Hematopoietic multipotent progenitor cell treated with erythropoietin and hydrocortisone succinate and interleukin-3 and kit ligand, for 8 days (in vitro differentiated cells): ENCODE measurements around the gene MSX1.

Experiments used
- DNase-seq: peaks from one replicate; pipeline ENCODE4 v3.0.0-alpha.2; 2015

Gene MSX1

DNA sequence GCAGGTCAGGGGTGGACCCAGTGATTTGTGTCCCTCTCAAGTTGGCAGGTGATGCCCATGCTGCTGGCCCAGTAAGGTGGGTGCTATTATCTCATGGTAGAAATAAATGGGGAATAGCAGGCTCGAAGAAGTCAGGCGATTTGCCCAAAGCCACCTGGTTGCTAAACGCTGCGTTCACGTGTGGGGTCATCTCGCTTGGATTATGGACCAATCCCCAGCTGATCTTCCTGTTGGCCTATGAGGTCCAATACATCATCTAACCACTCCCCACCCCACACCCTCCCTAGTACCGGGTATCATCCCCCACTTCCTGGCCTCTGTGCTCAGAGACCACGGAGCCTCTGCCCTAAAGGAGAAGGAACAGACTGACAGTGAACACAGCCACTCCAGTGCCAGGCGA lies 18.3 kb upstream of the MSX1 start:
- DNase-seq, result no peak

DNA sequence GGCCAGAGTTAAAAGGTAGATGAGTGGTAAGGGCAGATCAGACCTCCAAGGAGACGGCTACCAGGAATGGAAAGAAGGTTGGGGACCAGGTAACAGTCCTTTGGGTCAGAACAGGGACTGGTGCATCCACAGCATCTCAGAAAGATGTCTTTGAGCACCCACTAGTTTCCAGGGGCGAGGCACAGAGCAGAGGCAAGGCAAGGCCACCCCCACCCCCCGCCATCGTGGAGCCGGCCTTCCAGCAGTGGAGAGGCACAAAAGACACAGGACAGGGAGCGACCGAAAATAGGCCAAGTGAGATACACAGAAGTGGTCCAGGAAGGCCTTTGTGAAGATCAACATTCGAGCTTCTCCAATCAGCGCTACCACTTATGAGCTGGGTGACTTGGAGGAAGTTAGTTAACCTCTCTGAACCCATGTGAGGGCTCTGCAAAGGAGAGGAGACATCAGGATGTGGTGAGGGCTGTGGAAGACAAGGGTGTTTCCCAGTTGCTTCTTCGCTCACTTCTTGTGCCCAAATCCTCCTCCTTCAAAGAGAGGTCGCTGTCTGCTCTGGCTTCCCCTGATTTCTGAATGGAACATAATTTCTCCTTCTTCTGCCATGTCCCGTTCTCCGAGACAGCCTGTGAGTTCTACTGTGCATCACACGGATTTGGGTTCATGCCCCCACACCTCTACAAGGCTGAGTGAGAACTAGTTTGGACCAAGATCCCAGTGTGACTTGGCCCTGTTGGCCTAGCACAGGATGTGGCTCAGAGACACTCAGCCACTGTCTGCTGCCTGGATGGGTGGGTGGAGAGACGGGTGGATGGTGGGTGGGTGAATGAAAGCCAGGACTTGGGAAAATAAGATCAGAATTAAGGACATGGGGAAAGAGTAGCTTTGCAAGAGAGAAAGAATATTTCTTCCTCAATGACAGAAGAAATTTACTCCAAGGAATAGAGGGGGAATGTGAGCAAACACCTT lies 16.7 kb upstream of the MSX1 start:
- no peak for DNase-seq

DNA sequence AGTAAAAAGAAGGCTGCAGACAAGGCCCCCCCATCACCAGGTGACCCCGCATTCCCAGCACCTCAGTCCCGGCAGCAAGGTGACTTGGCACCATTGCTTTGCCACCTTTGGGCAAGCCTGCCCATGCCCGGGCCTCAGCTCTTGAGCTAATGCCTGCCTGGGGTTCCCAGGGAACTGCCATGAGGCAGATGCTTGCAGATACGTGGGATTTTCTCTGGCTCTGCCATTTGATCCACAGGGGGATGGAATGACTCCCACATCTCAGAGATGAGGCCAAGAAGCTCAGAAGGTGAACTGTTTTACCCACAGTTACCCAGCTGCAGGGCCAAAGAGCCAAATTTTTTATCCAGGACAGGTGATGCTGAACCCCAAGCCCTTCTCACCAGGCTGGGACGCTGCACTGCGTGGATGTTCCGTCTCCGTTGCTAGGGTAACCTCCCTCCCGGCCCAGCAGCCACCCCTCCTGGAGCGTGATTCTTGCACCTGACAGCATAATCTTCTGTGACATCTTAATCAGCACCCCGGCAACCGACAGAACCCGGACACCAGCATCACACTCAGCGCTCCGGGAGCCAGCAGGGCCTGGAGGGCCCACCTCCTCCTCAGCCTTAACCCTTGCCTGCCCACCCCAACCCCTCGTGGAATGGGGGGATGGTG lies 15.7 kb upstream of the MSX1 start:
- no peak for DNase-seq

DNA sequence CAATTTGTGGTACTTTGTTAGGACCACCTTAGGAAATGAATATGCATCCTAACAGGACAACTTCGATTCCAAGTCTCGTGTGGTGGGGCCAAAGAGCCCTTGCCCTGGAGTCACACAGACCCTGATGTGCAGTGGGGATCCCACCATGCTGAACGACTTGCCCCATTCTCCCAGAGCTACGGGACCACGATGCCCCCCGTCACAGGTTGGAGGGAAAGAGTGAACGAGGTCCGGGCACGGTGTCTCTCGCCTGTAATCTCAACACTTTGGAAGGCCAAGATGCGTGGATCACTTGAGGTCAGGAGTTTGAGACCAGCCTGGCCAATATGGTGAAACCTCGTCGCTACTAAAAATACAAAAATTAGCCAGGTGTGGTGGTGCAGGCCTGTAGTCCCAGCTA lies 14.4 kb upstream of the MSX1 start:
- no peak for DNase-seq

DNA sequence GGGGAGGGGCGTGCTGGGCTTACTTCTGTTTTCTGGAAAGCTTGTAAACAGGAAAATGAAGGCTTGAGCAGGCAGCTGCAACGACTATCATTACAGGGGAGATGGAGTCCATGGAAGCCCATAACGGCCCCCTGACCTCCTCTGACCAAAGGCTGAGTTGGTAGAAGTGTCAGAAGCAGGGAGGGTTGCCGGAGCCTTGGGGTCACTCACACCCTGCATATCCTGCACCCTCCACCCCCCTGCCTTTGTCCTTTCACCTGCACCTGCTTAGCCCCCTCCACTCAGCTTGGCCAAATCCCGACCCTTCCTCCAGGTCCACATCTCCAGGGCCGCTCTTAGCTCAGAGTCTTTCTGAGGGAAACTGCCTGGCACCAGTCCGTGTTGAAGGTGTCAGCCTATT lies 12.5 kb upstream of the MSX1 start:
- no peak for DNase-seq

DNA sequence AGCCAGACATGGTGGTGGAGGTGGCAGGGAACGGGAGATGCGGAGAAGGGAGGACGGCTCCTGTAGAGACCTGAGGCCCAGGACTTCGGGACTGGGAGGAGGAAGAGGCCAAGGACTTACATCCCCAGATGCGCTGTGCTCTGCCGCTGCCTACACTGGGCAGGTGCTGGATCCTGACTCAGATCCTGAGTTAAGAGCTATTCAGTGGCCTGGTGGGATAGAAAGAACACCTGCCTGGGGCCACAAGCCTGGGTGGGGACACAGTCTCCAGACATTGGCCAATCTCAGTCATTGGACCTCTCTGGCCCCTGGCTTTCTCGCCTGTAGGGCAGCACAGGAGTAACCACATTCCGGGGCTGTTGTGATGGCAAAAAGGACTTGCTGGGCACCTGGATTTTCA lies 10.9 kb upstream of the MSX1 start:
- no peak for DNase-seq

DNA sequence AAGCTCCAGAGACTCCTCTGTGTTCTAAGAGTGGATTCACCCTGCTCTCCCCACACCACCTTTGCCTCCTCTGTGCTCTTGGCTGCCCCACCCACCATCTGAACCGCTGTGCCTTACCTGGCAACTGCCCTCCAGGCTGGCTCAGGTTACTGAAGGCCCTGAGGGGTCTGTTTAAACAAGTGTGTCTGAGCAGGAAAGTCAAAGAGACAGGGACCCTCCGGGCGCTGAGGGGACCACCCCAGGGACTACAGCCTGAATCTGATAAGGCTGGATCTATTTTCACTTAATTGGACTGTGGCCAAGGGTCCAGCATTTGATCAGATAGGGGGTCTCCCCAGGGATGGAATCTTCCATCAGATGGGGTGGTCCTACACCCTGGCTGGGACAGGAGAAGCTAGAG lies 10.4 kb upstream of the MSX1 start:
- no peak for DNase-seq

DNA sequence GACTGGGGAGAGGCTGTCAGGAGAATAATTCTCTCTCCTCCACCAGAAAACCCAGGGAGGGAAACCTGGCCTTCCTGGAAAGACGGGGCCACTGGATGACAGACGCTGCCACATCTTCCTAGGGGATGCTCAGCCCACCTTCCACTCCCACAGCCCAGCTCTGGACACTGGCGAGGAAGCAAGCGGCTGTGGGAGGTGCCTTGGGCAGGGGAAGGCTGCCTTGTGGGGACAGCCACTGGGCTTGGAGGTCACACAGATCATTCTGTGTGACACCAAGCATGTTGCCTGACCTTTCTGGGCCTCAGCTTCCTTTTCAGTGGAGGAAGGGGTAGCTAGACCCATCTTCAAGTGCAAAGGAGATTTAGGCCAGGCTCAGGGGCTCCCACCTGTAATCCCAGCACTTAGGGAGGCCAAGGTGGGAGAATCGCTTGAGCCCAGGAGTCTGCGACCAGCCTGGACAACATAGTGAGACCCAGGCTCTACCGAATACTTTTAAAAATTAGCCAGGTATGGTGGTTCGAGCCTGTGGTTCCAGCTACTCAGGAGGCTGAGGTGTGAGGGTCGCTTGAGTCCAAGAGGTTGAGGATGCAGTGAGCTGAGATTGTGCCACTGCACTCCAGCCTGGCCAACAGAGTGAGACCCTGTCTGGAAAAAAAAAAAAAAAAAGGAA lies 9.8 kb upstream of the MSX1 start:
- DNase-seq, result no peak

DNA sequence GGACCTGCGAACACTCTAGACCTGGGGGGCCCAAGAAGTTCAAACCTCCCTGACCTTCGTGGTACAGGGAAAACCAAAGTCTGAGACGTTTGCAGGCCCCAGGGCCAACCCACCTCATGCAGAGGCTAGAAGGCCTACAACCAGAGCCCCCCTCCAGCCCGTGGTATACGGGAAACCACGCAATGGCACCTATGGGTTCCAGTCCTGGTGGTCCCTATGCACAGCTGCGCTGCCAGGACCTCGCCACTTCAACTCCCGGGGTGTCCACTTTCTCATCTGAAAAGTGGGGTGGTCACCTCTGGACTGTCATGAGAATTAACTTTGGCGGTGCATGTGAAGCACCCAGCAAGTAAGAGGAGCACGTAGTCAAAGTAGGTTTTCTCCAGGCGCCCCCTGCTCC lies 8.4 kb upstream of the MSX1 start:
- no peak for DNase-seq

DNA sequence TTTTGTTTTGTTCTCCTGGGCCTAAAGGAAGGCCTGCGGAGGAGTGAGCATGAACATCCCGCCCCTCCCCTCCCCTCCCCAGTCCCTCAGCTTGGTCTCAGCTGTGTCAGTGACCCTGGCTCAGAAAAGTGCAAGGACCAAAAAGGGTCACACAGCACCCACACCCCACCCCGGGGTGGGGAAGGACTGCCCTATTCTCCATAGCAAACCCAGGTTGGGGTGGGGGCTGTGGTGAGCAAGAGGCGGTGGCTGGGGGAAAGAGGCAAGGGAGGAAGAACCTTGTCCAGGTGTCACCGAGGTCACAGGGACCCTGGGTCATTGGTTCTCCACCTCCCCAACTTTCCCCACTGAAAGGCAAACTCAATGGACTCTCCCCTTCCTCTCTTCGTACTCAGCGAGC lies 7.6 kb upstream of the MSX1 start:
- DNase-seq, result no peak

DNA sequence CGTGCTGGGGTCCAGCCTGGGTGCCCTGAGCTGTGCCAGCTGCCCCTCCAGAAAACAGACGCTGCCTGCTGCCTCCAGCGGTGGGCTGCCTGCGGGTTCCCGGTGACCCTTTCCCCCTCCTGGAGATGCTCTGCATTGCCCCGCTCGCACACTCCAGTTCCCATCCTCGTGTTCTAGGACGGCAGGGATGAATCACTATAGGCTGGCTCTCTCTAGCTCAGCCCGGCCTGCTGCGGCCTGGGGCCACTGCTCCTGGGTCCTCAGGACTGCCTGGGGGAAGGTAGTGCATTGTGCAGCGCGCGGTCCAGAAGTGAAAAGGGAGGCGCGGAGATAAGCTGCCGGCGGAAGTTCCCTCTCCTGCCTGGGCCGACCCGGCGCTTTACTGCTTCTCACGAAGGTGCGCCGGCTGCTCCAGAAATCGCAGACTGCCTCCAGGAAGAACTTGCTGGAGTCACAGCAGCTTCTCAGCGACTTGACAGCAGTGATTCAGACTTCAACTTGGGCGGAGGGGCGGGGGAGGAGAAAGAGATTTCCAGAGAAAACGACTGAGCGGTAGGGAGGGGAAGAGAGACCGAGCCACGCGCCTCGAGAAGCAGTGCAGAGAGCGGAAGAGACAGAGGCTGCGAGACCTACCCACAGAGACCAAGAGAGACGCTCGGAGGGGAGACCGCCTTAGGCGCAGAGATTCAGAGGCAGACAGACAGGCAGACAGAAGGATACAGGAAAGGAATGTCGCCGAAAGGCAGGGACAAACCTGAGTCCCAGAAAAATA lies 6.7 kb upstream of the MSX1 start:
- DNase-seq, result no peak

DNA sequence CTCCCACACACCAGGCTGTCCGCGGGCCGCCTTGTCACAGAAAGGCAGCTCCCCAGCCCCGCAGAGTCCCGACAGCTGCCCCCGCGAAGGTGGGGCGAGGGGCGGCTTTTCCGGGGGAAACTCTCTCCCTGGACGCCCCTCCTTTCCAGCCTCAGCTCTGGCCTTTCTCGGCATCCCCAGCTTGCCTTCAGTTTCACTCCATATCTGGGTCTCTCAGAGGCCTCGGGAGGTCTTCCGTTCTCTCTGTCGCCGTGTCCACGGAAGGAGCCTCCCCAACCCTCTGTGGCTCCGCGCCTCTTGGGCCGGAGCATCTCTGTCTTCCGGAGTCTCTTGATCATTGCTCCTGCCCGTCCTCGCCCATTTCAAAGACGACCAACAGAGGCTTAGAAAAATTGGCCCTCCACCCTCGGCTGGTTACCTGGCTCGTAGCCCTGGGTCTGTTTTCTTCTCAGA lies 6.1 kb upstream of the MSX1 start:
- no peak for DNase-seq

DNA sequence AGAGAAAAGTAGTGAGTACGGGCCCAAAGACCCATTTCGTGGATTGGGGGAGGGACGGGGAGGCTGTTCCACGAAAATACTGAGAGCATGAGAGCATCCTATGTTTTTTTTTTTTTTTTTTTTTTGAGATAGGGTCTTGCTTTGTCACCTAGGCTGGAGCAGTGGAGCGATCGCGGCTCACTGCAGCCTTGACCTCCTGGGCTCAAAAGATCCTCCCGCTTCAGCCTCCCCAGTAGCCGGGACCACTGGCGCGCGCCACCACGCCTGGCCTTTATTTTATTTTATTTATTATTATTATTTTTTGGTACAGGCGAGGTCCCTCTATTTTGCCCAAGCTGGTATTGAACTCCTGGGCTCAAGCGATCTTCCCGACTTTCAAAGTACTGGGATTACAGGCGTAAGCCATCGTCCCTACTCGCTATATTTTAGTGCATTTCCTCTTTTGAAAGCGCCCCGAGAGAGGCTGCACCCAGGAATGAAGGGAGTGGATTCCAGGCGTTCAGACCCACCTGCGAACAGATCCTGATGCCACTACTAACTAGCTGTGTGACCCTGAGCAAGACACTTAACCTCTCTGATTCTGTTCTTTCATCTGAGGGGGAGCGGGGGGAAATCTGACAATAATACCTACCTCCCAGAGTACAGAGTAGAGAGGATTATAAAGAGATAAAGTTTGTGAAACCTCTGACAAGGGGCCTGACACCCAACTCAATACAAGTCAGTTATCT lies 5.4 kb upstream of the MSX1 start:
- DNase-seq, result no peak

DNA sequence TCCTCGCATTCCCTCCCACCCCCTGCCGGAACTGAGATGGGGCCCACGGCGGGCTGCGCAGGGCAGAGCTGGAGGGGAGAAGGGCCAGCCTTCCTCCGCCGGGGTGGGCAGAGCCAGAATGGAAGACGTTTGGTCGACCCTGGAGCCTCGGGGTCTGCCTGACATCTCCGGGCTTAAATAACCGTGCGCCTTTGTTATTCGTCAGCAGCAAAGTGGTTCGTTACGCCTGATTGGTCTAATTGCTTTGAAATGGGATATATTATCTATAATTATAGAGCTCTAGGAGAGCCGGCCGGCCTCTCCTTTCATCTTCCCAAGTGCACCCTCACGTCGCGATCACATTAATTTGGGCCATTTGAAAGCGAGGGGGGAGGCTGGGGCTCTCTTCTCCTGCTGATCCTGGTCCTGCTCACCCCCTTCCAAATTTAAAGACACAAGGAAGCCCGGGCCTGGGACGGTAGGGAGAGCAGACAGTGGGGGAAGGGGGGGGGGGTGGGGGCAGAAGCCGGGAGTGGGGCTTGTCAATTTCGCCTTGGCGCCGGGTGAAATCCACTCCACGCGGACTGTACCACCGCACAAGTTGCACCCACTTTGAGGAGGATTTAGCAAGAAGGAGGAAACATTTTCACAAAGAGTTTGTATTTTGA lies 4.7 kb upstream of the MSX1 start:
- no peak for DNase-seq

DNA sequence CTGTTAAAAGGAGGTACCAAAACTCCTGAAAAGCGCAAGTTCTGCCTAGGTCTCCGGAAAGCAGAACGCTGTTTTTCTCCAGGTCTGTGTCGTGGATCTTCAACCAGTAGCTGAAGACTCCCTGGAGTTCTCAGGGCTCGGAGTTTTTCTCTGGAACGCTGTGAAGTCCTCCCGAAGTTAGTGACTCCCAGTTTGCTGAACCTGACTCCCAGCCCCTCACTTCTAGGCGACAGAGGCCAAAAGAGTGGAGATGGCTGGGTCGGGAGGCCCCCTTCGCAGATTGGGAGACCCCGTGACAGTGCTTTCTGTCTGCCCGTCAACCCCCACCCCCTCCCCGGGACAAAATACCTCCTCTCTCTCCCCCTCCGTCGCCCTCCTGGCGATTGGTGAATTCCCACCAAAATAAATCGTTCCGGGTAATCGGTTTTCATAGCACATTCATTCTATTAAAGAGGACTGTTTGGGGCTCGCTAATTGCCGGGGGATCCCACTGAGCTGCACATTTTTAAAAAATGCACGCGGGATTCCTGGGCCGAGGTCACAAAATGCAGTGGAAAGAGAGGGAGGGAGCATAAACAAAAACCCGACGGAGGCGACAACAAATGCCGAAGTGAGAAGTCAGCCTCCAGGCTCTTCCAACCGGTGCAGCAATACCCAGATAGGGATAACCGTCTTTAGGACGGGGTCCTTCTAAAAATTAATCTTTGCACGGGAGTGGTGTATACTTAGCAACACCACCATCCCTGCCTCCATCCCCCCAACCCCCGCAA lies 4.0 kb upstream of the MSX1 start:
- no peak for DNase-seq

DNA sequence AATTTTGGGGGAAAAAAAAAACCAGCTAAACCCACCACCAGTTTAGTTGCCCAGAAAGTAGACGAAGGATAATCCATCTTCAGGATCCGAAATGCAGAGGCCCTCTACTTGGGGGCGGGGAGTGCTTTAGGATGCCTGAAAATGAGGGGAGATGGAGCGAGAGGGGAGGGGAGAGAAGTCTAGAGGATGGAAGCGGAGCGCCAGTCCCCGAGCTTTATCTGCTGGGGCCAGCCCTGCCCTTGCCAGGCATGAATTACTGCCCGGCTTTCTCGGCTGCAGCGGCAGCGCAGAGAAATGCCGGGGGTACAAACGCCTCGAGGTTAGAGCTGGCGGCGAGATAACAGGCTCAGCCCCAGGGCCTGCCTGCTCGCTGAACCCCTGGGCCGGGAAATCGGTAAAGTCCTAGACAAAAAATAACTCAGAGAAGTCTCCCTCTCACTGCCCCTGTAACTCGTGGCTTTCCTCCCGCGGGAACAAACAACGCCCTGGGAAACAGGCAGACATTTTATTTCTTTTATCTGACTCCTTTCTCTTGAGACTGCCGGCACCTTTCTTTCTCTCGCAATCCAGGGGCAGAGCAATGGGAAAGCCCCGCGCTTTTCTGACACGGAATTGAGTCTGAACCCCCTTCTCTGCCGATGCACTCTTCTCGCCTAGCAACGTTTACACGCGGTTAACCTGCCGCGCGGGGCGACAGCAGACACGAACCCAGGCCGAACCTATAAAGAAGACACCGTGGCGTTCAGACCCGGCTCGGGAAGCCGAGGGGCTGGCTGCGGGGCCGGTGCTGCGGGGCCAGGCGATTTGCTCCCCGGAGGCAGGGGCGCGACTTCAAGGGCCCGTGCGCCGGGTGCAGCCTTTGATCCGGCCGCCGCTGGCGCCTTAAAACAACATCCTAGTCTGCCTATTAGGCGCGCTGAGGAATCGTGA lies 3.1 kb upstream of the MSX1 start:
- peak; percentile 63 for DNase-seq

DNA sequence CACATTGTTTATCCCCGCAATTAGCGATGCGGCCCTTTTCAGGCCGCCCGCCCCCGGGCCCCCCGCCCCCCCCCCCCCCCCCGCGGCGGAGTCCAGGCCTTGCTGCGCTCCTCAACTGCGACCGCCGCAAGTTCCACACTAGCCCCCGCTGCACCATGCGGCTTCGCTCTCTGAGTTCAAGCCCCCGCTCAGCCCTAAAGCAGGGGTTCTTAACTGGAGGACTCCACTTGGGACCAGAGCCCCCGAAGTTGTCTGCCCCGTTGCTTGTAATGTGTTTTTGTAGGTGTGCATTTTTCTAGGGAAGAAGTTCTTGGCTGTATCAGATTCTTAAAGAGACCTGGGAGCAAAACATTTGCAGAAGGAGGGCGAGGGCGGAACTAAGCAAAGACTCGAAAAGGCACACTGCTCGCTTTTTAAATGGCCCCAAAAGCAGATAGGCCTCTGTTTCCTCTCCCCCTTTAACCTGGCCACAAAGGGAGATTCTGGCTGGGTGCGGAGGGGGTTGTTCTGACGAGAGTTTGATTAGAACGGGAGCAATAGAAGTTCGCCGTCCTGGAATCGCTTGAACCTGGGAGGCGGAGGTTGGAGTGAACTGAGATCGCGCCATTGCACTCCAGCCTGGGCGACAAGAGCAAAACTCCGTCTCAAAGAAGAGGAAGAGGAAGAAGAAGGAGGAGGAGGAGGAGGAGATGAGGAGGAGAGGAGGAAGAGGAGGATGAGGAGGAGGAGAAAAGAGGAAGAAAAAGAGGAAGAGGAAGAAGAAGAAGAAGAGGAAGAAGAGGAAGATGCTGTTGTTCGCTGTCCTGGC lies 2.3 kb upstream of the MSX1 start:
- DNase-seq, result no peak

DNA sequence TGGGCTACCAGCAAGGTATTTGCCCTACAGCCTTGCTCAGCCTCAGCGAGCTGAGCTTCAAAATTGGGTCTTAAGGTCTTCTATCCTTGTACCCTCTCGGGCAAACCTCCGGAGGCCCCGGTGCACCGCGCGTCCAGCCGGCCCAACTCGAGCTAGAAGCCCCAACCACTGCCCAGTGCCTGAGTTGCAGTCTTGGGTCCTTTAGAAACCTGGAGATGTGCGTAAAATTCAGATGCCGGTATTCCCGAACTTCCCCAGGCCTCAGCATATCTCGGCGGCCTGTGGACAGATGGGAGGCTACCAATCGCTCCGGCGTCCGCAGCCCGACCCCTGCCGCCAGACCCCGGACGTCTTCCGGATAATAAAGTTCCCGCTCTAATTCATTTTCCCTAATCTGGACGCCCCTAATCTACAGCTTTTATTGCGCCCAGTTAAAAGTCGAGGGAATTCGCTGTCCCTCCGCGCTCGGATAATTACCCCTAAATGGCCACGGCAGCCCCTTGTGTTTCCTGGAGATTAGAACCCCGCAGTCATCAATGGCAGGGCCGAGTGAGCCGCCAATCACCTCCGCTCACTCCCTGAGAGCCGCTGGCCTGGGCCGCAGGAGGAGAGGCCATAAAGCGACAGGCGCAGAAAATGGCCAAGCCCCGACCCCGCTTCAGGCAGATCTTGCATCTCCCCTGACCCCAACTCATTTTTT lies 1.5 kb upstream of the MSX1 start:
- DNase-seq, result no peak
